ENCODE data around the gene CCDC102A.

Gene CCDC102A

GRCh38 chr16:57536306-57537193 is at the start of gene CCDC102A:
TSS of gene CCDC102A (minus strand) at chr16:57536571. CDS start at chr16:57529177, 7,394 bp downstream.
- Histone ChIP-seq H3K9me3 (ENCODE audit: control insufficient read depth, insufficient read depth, low read length) (no peaks in the 10 kb centered on the region), H3K36me3 (ENCODE audit: control insufficient read depth, insufficient read depth, low read length) (peaks cover 12% of the 10 kb centered on the region; the same call in 1 of the 2 replicates), H3K27me3 (ENCODE audit: control insufficient read depth, insufficient read depth, low read length) (peaks cover 10% of the 10 kb centered on the region), H3K4me1 (ENCODE audit: control insufficient read depth, insufficient read depth, low read length) (peaks cover 38% of the 10 kb centered on the region), H3K4me3 (ENCODE audit: low read depth, low read length) (peak within 1 kb of the TSS; percentile 73), H3K27ac (ENCODE audit: low read depth, low read length) (peak within 1 kb of the TSS; percentile 97), H3K9ac (ENCODE audit: low read depth, low read length) (peak within 1 kb of the TSS; percentile 84)

- no peaks in the 10 kb centered on the region for H3K27me3 ChIP-seq (ENCODE audit: control insufficient read depth, insufficient read depth, low read length)
- no peak overlapping the region for H3K27ac ChIP-seq (ENCODE audit: low read depth, low read length)
- no peak overlapping the region for H3K9ac ChIP-seq (ENCODE audit: low read depth, low read length)
- H3K4me1 ChIP-seq (ENCODE audit: control insufficient read depth, insufficient read depth, low read length): no peaks in the 10 kb centered on the region
- H3K4me3 ChIP-seq (ENCODE audit: low read depth, low read length): no peak overlapping the region
- H3K9me3 ChIP-seq (ENCODE audit: control insufficient read depth, insufficient read depth, low read length): 0 out of 2 replicates have a peak, but pooled peaks cover 3% of the 10 kb centered on the region
- no peaks in the 10 kb centered on the region for H3K36me3 ChIP-seq (ENCODE audit: control insufficient read depth, insufficient read depth, low read length)
Observed at GRCh38 chr16:57585051-57585687, 48.8 kb upstream of the CCDC102A start.

DNA sequence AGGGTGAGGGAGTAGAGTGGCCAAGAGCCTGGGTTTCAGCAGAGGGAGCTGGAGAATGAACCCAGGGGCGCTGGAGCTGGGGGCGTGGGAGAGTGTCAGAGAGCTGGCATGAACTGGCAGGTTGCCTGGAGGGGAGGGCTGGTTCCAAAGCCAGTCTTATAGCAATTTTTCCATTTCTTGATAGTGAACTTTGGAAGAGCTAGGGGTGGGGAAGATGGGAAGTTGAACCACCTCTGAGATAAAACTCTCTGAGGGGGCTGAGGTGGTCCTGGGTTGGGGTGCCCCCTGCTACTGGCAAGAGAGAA is 42.9 kb upstream of the CCDC102A start:
- no peak overlapping the region for H3K27ac ChIP-seq (ENCODE audit: low read depth, low read length)
- no peak overlapping the region for H3K9ac ChIP-seq (ENCODE audit: low read depth, low read length)
- no peaks in the 10 kb centered on the region for H3K27me3 ChIP-seq (ENCODE audit: control insufficient read depth, insufficient read depth, low read length)
- no peaks in the 10 kb centered on the region for H3K9me3 ChIP-seq (ENCODE audit: control insufficient read depth, insufficient read depth, low read length)
- H3K4me1 ChIP-seq (ENCODE audit: control insufficient read depth, insufficient read depth, low read length): no peaks in the 10 kb centered on the region
- no peaks in the 10 kb centered on the region for H3K36me3 ChIP-seq (ENCODE audit: control insufficient read depth, insufficient read depth, low read length)
- H3K4me3 ChIP-seq (ENCODE audit: low read depth, low read length): no peak overlapping the region

- H3K4me3 ChIP-seq (ENCODE audit: low read depth, low read length): no peak overlapping the region
- no peaks in the 10 kb centered on the region for H3K36me3 ChIP-seq (ENCODE audit: control insufficient read depth, insufficient read depth, low read length)
- H3K27me3 ChIP-seq (ENCODE audit: control insufficient read depth, insufficient read depth, low read length): no peaks in the 10 kb centered on the region
- H3K9ac ChIP-seq (ENCODE audit: low read depth, low read length): no peak overlapping the region
- H3K27ac ChIP-seq (ENCODE audit: low read depth, low read length): no peak overlapping the region
- H3K9me3 ChIP-seq (ENCODE audit: control insufficient read depth, insufficient read depth, low read length): no peaks in the 10 kb centered on the region
- H3K4me1 ChIP-seq (ENCODE audit: control insufficient read depth, insufficient read depth, low read length): no peaks in the 10 kb centered on the region
Observed at GRCh38 chr16:57578521-57579360, 42.4 kb upstream of the CCDC102A start.

DNA sequence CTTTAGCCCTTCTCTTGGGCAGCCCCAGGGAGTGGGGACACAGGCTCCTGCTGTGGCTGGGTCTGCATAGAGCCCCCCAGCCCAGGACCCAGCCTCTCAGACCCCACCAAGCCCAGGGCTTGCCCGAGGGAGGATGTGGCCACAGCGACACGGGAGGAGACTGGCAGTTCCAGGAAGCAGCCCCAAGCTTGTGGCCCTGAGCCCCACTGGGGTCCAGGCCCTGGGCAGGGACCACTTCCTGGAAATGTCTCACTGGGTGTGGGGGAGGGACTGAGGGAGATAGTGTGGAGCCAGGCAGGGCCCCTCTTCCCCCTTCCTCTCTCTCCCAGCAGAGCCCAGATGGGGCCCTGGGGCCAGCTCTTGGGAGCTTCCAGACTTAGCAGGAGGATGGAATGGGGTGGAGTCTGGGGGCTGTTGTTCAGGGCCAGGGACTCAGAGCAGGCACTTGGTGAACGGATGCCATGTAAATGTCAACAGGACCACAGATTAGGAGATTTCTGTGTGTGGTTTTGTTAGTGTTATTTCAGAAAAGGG is 41.4 kb upstream of the CCDC102A start:
- Histone ChIP-seq H3K4me1 (ENCODE audit: control insufficient read depth, insufficient read depth, low read length) (no peaks in the 10 kb centered on the region), H3K27me3 (ENCODE audit: control insufficient read depth, insufficient read depth, low read length) (no peaks in the 10 kb centered on the region), H3K36me3 (ENCODE audit: control insufficient read depth, insufficient read depth, low read length) (no peaks in the 10 kb centered on the region), H3K9me3 (ENCODE audit: control insufficient read depth, insufficient read depth, low read length) (no peaks in the 10 kb centered on the region), H3K27ac (ENCODE audit: low read depth, low read length) (no peak overlapping the region), H3K9ac (ENCODE audit: low read depth, low read length) (no peak overlapping the region), H3K4me3 (ENCODE audit: low read depth, low read length) (no peak overlapping the region)

DNA sequence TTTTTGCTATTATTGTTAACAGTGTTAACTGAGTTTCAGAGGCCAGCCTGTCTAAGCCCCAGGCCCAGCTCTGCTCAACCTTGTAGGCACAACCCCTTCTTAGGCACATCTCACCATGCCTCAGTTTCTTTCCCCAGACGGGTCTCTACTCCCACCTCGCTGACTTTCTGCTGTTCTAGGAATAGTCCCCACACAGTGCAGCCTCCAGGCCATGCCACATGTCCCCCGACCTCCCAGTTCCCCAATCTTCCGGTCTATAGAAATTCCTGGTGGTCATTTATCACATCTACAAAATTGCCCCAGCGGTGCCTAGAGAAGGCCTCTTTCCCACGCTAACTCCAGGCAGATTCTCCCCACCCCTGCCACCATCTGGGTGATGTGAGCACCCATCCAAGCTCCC is 40.8 kb upstream of the CCDC102A start:
- Histone ChIP-seq H3K27me3 (ENCODE audit: control insufficient read depth, insufficient read depth, low read length) (no peaks in the 10 kb centered on the region), H3K9me3 (ENCODE audit: control insufficient read depth, insufficient read depth, low read length) (no peaks in the 10 kb centered on the region), H3K27ac (ENCODE audit: low read depth, low read length) (no peak overlapping the region), H3K4me3 (ENCODE audit: low read depth, low read length) (no peak overlapping the region), H3K36me3 (ENCODE audit: control insufficient read depth, insufficient read depth, low read length) (no peaks in the 10 kb centered on the region), H3K9ac (ENCODE audit: low read depth, low read length) (no peak overlapping the region), H3K4me1 (ENCODE audit: control insufficient read depth, insufficient read depth, low read length) (no peaks in the 10 kb centered on the region)

DNA sequence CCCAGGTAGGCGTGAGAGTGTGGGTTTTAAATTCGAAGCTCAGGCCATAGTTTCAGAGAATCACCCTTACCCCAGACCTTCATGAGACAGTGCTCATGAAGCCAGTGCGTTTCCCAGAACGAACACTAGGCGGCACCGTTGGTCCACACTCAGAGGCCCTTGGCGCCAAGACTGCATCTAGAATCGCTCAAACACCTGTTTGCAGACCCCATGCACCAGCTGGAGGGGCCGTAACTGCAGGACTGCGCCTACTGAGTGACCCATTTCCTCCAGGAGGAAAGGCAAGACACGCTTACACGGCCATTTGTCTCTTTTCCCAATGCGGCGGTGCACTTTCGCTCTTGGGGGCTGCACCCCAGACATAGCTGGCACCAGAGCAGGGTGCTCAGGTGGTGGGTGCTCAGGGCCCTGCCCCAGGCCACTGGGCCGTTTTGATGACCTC is 40.1 kb upstream of the CCDC102A start:
- Histone ChIP-seq H3K27me3 (ENCODE audit: control insufficient read depth, insufficient read depth, low read length) (no peaks in the 10 kb centered on the region), H3K9me3 (ENCODE audit: control insufficient read depth, insufficient read depth, low read length) (no peaks in the 10 kb centered on the region), H3K27ac (ENCODE audit: low read depth, low read length) (no peak overlapping the region), H3K36me3 (ENCODE audit: control insufficient read depth, insufficient read depth, low read length) (no peaks in the 10 kb centered on the region), H3K4me3 (ENCODE audit: low read depth, low read length) (no peak overlapping the region), H3K9ac (ENCODE audit: low read depth, low read length) (no peak overlapping the region), H3K4me1 (ENCODE audit: control insufficient read depth, insufficient read depth, low read length) (no peaks in the 10 kb centered on the region)

DNA sequence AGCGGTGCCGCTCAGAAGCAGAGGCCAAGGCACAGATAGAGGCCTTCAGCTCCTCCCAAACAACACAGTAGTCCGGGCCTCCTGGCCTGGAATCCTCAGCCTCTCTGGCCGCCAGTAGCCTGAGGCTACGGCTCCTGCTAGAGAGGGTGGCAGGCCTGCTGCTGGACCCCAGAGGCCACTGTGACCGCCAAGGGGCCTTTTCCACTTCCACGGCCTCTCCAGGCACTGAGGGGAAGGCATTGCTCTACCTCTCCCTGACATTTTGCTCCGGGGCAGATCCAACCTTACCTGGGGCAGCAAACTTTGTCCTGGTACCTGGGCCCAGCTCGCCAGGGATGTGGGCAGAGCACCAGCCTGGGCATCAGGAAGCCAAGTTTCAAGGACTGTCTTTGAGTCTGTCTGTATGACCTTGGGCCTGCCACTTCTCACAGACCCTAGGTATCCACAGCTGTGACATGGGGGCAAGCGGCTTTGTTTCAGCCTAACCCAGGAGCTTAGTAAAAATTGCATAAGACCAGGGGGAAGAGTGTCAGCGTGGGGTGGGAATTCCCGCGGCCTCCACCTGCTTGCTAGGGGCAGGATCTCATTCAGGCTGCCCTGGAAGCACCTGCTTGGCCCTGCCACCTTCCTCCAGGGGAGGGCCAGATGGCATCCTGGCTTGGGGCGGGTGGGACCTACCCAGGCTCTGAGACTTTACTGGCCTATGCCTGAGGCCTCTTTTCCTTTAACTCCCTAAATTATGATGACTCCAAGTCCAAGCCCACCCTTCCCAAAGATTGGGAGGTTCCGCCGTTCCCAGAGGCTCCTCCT is 39.3 kb upstream of the CCDC102A start:
- H3K36me3 ChIP-seq (ENCODE audit: control insufficient read depth, insufficient read depth, low read length): no peaks in the 10 kb centered on the region
- no peaks in the 10 kb centered on the region for H3K4me1 ChIP-seq (ENCODE audit: control insufficient read depth, insufficient read depth, low read length)
- H3K9me3 ChIP-seq (ENCODE audit: control insufficient read depth, insufficient read depth, low read length): no peaks in the 10 kb centered on the region
- no peak overlapping the region for H3K27ac ChIP-seq (ENCODE audit: low read depth, low read length)
- H3K9ac ChIP-seq (ENCODE audit: low read depth, low read length): no peak overlapping the region
- H3K4me3 ChIP-seq (ENCODE audit: low read depth, low read length): no peak overlapping the region
- no peaks in the 10 kb centered on the region for H3K27me3 ChIP-seq (ENCODE audit: control insufficient read depth, insufficient read depth, low read length)

DNA sequence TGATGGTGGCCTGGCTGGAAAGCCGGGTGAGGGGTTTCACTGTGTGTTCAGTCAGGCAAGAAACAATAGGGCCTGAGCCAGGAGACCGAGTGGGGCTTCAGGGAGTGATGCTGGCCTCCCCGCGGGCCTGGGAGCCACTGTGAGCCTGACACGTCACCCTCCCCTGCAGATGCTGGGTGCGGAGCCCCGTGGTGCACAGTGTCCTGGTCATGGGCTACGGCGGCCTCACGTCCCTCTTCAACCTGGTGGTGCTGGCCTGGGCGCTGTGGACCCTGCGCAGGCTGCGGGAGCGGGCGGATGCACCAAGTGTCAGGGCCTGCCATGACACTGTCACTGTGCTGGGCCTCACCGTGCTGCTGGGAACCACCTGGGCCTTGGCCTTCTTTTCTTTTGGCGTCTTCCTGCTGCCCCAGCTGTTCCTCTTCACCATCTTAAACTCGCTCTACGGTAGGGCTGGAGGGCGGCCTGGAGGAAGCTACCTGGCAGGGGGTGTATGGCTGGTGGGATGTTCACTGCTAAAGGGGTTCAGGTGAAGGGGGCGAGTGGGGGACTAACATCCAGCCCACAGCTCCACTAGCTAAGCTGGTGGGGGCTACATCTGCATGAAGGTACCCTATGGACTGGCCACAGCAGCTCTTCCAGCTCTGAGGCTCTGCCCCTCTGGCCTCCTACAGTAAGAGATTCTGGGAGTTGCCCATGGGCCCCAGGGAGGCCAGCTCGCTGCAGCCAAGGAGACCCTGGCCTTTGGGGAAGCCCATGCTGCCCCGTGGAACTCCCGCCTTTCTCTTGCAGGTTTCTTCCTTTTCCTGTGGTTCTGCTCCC is 38.5 kb upstream of the CCDC102A start:
- H3K9me3 ChIP-seq (ENCODE audit: control insufficient read depth, insufficient read depth, low read length): no peaks in the 10 kb centered on the region
- H3K27me3 ChIP-seq (ENCODE audit: control insufficient read depth, insufficient read depth, low read length): no peaks in the 10 kb centered on the region
- no peak overlapping the region for H3K4me3 ChIP-seq (ENCODE audit: low read depth, low read length)
- H3K27ac ChIP-seq (ENCODE audit: low read depth, low read length): no peak overlapping the region
- H3K36me3 ChIP-seq (ENCODE audit: control insufficient read depth, insufficient read depth, low read length): peaks cover 7% of the 10 kb centered on the region
- H3K4me1 ChIP-seq (ENCODE audit: control insufficient read depth, insufficient read depth, low read length): no peaks in the 10 kb centered on the region
- H3K9ac ChIP-seq (ENCODE audit: low read depth, low read length): no peak overlapping the region

Data from HUES48 (cell line).